ENCODE results near the gene ANKRD2. TPM values are rescaled to one million over a fixed set of nuclear protein-coding genes. Genes with fewer than 3 reads are reported as not detected.

Gene ANKRD2, protein sequence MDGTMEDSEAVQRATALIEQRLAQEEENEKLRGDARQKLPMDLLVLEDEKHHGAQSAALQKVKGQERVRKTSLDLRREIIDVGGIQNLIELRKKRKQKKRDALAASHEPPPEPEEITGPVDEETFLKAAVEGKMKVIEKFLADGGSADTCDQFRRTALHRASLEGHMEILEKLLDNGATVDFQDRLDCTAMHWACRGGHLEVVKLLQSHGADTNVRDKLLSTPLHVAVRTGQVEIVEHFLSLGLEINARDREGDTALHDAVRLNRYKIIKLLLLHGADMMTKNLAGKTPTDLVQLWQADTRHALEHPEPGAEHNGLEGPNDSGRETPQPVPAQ
- 0.33 and 1.1 TPM in 2 replicates for total RNA-seq

DNA sequence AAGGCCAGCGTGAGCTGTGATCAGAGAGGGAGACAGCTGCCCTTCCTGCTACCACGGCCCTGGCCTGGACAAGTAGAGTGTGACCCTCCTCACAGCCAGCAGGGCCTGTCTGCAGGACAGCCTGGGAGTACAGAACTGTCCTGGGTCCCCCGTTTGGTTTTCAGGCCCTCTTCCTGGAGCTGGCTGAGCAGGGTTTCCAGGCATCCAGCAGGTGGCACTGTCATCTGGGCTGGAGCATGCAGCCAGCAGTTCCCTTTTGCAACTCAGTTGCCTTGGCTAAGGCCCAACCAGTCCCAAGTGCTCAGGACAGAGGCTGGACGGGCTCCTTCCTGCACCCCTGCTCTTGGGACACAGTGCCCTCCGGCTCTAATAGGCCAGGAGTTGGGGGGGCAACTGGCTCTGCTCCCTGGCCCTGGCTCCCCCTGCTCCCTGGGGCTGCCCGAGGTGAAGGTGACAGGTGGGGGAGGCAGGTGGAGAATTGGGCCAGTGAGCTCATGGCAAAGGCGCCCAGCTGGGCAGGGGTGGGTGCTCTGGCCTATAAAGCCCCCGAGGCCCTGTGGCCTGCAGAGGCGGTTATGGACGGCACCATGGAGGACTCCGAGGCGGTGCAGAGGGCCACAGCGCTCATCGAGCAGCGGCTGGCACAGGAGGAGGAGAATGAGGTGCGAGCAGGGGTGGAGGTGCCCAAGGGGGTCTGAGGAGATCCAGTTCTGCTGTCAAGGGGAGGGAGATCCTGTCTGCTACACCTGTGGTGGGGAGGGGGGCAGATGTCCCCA lies at the start of gene ANKRD2:
TSS of gene ANKRD2 (plus strand) at position 566 of the 776 bp plus-strand sequence. CDS start at position 576, 10 bp downstream.

DNA sequence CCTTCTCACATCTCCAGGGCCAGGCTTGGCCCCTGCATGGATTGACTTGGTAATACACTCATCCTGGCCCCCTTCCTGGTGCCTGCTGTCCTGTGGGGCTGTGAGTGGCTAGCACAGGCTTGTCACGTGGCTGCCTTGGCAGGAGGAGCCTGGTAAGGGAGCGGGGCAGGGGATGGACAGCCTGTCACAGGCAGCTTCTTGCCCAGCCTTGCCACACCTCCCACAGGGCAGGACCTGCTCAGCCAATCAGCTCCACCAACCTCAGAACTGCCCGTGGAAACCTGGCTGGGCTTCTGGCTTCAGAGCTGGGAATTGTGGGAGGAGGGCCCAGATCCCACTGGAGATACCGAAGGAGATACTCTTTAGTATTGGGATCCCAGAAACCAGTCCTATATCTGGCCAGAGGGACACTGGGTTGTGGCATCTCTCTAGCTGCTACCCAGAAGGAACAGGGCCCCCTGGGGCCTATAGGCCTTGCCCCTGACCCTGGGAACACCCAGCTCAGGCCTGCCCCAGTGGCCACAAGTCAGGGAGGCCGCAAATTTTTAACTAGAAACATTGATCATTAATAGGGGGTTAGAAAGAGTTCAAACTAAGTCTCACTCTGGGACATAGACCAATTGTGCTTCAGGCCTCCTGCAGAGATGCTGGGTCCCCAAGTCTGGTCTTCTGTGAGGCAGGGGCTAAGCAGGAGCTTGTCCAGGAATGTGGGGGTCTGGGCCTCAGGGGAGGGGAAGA lies 11.7 kb downstream of the ANKRD2 start, which contains the start of gene HOGA1:
TSS of gene HOGA1 (plus strand) at position 330 of the 738 bp plus-strand sequence. CDS start at position 645, 315 bp downstream.

DNA sequence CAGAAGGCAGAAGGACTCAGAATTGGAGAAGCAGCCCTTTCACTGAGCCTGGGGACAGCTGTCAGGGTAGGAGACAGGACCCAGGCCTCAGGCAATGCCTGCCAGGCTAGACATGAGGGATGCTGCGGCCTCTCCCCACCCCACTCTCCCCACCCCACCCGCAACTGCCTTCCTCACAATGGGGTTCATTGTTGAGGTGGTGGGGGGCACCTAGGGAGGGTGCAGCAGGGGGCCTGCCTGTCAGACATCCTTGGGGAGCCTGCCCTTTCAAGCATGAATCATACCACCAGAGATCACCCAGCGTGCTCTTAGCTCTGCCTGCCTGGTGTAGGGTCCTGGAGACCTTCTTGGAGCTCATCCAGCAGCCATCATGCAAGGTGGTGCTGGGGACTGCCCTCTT lies 16.9 kb downstream of the ANKRD2 start, which contains the start of gene C10orf62:
TSS of gene C10orf62 (plus strand) at position 243 of the 400 bp plus-strand sequence. CDS start 177 bp downstream, outside the sequence.

DNA sequence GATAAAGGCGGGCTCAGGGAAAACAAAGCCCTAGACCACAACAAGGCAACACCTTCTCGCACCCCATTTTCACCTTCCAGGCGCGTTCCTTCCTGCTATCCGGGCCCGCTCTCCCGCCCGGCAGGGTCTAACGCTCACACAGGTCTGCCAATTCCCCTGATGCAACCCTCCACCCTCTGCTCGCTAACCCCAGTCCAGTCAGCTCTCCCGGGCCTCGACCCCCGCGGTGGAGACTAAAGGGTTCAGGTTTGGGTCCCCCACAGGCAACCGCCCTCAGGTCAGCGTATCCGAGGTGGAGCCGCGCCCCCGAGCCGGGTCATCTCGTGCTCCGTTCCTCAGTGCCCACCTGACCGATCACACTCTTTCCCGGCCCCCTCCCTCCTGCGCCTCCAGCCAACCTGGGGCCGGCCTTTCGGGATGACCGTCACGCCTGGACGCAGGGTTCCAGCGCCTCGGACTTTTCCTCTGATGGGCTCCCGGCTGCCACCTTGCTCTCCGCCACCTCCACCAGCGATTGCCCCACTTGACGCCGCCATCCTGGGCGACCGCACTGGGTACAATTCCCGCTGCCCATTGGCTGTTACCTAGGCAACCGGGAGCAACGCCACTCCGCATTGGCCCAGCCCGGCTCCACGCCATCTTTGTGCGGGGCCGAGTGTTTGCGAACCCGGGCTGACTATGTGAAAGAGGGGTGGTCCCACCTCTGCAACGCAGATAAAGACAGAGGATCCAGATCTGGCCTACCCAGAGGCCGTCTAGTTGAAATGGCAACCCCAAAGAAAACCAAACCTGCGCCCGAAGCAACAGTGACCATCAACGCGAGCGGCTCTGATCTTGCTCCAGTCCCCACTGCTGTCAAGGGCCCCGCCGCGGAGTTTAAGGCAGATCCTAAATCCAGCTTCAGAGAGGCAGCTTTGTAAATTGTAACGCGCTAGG lies 60.6 kb downstream of the ANKRD2 start, which contains the start of gene MORN4:
TSS of gene MORN4 (minus strand) at position 552 of the 936 bp plus-strand sequence. CDS start 13,847 bp downstream, outside the sequence.

Other genes with a start within 250 kb of the ANKRD2 start
- 3.3 and 4.2 TPM in 2 replicates for gene FRAT2, start 238.1 kb upstream of the ANKRD2 start, total RNA-seq
- 14.7 and 26.9 TPM in 2 replicates for gene RRP12, start 171.4 kb upstream of the ANKRD2 start, total RNA-seq
- 514 TPM in 2 replicates for gene PGAM1, start 146.6 kb upstream of the ANKRD2 start, total RNA-seq
- gene EXOSC1, start 126.8 kb upstream of the ANKRD2 start, total RNA-seq, result 22.7 and 25.4 TPM in 2 replicates
- gene ZDHHC16, start 126.6 kb upstream of the ANKRD2 start, total RNA-seq, result 42.0 and 42.9 TPM in 2 replicates
- gene MMS19, start 74.4 kb upstream of the ANKRD2 start, total RNA-seq, result 54.8 and 63.9 TPM in 2 replicates
- 20.3 and 27.8 TPM in 2 replicates for gene UBTD1, start 73.9 kb upstream of the ANKRD2 start, total RNA-seq
- gene HOGA1, start 11.6 kb downstream of the ANKRD2 start, total RNA-seq, result 0.43 and 1.4 TPM in 2 replicates
- gene C10orf62, start 16.9 kb downstream of the ANKRD2 start, total RNA-seq, result 0.13 TPM in 1 of 2 replicates, not detected in the other
- 6.9 and 11.3 TPM in 2 replicates for gene MORN4, start 60.7 kb downstream of the ANKRD2 start, total RNA-seq
- gene PI4K2A, start 67.9 kb downstream of the ANKRD2 start, total RNA-seq, result 21.6 and 24.0 TPM in 2 replicates
- 18.1 and 19.8 TPM in 2 replicates for gene AVPI1, start 114.5 kb downstream of the ANKRD2 start, total RNA-seq
- gene MARVELD1, start 141.0 kb downstream of the ANKRD2 start, total RNA-seq, result 46.2 and 47.6 TPM in 2 replicates
- gene ZFYVE27, start 164.3 kb downstream of the ANKRD2 start, total RNA-seq, result 24.2 and 31.7 TPM in 2 replicates
- 0.36 TPM in 1 of 2 replicates, not detected in the other for gene SFRP5, start 199.2 kb downstream of the ANKRD2 start, total RNA-seq